Inflammatory macrophage (primary cell): ENCODE measurements around the gene TUBB4A.
A peak's percentile ranks its signal among the peaks of the same experiment; 100 is the strongest.

Experiments
- DNase-seq, 2 donors: peaks; one replicate each; pipeline ENCODE4 v3.0.0-alpha.2; 2020 to 2022

The TUBB4A gene

DNA sequence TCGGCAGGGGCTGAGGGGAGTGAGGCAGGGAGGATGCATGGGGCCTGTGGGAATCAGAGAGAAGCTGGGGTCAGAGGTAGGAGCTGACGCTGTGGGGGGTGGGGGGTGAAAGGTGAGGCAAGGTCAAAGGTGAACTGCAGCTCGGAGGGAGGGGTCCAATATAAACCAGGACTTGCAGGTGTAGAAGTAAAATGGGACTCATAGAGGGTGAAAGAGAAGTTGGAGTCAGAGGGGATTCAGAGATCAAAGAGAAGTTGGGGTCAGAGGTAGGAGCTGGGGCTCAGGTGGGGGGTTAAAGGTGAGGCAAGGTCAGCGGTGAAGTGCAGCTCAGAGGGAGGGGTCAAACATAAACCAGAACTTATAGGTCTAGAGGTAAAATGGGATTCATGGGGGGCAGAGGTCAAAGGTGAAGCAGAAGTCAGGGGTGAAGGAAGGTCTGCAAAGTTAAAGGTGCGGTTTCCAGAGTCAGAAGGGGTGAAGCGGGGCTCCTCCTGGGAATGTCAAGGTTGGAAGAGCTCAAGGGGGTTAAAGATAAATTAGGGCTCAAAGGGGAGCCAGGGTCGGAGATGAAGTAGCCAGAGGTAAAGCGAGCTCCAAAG lies 7.6 kb downstream of the TUBB4A start:
- DNase-seq = no peak

DNA sequence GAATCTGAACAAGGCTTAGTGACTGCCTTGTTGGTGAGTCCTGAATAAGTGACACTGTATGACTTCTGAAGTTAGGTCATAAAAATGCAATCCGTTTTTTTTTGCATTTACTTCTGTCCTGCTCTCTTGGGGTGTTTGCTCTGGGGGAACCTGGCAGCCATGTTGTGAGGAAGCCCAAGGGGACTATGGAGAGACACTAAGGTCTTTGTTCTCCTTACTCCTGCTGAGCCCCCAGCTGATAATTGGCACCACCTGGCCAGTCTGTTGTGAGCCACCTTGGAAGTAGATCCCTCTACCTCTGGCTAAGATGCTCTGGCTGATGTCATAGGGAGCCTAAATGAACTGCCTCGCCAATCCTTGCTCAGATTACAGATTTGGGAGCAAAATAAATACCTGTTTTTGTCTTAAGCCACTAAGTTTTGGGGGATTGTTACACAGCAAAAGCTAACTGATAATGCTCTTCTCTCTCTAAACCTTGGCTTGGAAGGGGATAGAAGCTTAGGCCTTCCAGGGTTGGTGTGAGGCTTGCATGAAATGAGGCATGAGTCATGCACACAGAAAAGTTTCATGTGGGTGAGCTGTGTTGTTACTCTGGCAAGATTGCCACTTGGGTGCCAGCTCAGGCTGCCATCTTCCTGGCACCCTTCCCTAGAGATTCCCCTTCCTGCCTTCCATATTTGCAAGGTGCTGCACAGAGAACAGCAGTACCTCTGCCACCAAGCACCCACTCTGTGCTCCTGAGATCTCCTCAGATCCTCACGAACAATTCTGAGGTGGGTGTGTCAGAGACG lies 10.1 kb downstream of the TUBB4A start:
- DNase-seq = no peak

DNA sequence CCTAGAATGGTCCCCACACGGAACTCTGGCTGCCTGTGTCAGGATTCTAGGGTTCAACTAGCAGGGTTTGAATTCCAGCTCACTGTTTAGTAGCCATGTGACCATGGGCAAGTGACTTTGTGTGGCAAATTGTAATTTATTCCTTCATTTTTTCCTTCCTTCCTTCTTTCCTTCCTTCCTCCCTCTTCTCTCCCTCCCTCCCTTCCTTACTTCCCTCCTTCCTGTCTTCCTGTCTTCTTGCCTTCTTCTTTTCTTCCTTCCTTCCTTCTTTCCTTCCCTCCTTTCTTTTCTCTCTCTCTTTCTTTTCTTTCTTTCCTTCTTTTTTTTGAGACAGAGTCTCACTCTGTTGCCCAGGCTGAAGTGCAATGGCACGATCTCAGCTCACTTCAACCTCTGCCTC lies 12.0 kb downstream of the TUBB4A start:
- no peak for DNase-seq

DNA sequence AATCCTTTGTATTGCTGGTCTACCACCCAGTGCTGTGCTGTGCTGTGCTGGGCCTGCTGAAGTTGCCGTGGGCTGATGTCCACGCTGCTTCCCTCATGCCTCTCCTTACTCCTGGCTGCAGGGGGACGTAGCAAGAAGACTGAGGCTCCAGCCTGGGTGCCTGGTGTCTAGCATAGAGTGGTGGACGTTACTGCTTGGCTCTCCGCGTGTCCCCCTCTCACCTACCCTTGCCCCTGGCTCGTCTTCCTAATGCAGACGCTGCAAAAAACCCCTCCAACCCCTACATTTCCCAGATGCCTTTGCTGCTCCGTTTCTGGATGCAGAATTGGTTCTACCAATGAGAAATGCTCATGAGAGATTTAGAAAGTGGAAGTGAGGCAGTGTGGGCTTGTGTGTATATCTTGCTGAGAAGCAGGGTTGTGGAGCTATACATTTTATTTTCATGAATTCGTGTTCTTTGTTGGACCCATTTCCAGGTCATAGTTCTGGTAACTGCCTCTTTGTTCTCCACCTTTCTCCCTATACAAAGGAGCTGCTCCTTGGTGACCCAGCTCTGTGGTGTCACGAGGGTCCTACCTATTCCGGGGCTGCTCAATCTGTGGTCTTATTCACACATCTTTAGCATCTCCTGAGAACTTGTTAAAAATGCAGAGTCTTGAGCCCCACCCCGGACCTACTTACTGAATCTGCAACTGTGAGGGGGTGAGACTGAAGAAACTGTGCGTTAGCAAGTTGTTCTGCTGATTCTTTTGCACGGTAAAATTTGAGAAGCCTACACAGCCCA lies 12.6 kb downstream of the TUBB4A start:
- DNase-seq = peak in 1 of 2 donors; percentile 26

DNA sequence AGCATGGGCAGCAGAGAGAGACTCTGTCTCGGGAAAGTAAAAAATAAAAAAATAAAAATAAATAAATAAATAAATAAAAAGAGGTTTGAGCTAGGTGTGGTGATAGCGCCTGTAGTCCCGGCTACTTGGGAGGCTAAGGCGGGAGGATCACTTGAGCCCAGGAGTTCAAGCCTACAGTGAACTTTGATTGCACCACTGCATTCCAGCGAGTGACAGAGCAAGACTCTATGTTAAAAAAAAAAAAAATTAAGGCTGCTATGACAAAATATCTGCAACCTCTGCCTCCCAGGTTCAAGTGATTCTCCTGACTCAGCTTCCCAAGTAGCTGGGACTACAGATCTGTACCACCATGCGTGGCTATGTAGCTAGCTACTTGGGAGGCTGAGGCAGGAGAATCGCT lies 17.3 kb downstream of the TUBB4A start:
- no peak for DNase-seq

DNA sequence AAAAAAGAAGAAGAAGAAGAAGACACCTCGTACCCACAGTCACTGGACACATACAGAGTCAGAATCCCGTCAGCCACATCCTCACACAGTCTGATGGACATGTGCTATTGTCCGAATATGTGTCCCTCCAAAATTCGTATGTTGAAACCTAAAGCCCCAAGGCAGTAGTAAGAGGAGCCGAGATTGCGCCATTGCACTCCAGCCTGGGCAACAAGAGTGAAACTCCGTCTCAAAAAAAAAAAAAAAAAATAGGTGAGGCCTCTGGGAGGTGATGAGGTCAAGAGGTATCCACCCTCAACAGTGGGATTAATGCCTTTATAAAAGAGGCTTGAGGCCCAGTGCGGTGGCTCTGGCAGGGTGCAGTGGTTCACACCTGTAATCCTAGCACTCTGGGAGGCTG lies 17.9 kb downstream of the TUBB4A start:
- no peak for DNase-seq

DNA sequence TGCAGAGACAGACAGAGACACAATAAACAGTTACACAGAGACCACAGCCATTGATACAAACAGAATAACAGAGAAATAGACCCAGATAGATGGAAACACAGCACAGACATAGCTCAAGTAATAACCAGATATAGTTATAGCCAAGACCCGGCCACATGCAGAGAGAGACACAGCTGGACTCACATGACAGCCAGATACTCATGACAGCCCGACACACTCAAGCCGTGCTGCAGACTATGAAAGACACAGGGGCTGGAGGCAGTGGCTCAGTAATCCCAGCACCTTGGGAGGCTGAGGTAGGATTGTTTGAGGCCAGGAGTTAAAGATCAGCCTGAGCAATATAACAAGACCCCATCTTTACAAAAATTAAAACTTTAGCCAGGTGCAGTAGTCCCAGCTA lies 18.9 kb downstream of the TUBB4A start:
- DNase-seq = no peak

DNA sequence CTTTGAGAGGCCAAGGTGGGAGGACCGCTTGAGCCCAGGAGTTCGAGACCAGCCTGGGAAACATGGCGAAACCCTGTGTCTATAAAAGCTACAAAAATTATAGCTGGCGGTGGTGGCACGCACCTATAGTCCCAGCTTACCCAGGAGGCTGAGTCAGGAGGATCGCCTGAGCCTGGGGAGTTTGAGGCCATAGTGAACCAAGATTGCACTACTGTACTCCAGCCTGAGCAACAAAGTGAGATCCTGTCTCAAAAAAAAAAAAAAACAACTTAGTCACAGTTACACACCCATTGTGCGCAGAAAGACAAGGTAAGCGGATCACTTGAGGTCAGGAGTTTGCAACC lies 19.8 kb downstream of the TUBB4A start:
- no peak for DNase-seq

DNA sequence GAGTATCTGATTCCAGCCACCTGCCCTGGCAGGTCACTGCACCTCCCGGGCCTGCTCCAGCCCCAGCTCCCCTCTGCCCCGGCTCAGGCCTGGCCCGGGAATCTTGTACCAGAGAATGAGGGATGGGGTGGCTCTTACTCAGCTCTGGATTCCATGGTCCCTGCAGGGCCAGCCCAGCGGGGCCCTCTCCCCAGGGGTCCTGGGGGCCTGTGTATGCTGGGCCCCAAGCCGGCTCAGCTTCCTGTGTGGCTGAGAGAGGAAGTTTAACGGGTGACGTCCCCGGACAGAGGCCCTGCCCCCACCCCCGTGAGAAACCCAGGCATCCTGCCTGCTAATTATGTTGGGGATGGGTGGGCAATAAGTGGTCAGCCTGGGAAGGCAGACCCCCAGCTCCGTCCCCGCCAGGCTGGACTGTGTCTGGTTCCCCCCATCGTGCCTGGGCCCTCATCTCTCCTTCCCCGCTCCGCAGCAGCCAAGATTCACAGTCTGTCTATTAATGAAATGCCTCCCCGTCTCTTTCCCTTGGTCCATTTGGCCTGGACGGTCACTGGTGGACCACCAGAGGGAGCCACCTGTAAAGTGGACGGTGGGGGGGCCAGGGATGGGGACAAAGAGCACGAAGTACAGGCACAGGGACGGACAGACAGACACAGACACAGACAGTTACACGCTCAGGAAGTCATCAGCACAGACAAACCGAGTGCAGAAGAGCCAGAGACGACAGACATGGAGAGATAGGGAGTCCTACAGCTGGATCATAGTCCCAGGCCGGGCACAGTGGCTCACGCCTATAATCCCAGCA lies 20.4 kb downstream of the TUBB4A start, which contains the start of gene DENND1C:
Gene DENND1C (minus strand): TSS at position 247 of the 802 bp plus-strand sequence. CDS start 92 bp downstream, at position 155.
- DNase-seq = peak; percentile 59

DNA sequence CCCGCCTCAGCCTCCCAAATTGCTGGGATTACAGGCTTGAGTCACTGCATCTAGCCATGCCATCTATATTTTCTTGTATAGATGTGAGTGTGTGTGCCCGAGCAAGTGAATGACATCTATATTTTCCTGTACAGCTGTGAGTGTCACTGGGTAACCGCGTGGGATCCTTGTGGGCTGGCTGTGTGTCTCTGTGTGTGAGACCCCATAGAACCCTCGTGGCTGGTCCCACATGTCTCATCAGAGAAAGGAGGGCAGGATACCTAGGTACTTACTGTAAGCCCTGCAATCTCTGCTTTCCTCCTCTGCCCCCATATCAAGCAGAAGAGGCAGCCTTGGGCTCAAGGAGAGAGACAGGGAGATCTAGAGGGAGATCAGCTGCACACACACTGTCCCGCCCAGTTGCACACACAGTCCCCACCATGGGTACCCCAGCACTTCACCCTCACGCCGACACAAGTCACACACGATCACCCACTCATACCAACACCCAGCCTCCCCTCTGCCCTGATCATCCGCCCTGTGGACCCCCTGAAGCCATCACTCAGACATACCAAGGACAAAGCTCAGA lies 21.2 kb downstream of the TUBB4A start:
- DNase-seq = no peak

DNA sequence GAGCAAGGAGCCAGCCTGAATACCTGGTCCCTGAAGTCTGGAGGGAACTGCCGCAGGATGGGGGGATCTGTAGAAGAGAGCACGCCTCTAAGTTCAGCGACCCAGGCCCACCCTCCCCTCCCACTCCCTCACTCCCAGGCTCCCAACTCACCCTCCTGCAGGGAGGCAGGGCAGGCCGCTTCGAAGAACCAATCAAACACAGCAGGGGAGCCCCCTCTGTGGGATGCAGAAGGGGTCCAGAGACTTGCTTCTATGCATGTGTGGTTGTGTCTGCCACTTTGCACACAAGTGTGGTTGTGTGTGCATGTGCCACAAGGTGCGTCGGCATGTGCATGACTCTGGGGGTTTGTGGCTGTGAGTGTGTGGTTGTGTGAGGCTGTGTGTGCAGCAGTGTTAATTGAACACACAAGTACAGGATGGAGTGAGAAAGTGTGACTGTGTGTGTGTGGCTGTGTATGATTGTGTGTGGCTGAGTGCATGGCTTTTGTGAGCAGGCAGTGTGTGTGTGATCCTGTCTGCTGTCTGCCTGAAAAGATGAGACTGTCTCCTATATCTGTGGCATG lies 22.2 kb downstream of the TUBB4A start:
- no peak for DNase-seq

DNA sequence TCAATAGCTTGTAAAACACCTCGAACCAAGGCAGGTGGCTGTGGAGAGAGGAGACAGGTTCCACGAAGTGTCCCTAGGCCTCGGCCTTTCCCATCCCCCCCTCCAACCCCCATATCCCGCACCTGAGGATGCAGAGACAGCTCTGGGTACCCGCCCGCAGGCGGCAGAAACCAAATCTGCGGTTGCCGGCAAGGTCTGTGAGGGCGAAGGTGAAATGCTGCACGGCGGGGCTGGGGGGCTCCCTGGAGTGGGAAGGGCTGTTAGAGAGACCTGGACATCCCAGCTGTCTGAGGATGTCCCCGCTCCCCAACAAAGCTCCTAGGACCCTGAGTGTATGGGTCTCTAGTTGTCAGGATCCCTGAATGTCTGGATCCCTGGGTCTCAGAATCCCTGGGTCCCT lies 23.3 kb downstream of the TUBB4A start:
- no peak for DNase-seq

DNA sequence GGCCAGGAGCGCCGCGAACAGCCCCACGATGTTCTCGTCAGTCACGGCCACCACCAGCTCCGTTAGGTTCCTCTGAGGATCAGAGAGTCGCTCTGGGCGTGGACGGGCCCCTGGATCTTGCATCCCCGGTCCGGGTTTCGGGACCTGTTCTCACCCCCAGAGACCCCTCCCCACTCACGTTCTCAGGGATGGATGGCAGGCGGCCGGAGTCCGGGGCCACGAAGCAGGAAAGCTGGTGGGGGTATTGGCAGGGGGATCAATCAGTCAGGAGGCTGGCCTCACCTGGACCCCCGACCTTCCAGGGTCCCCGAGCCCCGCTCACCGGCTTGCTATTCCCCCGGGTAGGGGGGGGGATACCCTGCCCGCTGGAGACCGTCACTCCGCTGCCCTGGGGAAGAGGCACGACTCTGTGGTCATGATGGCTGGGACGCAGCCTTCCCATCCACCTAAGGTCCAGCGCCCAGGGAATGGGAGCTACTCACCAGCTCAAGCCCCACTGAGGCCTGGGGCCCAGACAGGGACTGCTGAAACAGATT lies 25.1 kb downstream of the TUBB4A start:
- DNase-seq = no peak

DNA sequence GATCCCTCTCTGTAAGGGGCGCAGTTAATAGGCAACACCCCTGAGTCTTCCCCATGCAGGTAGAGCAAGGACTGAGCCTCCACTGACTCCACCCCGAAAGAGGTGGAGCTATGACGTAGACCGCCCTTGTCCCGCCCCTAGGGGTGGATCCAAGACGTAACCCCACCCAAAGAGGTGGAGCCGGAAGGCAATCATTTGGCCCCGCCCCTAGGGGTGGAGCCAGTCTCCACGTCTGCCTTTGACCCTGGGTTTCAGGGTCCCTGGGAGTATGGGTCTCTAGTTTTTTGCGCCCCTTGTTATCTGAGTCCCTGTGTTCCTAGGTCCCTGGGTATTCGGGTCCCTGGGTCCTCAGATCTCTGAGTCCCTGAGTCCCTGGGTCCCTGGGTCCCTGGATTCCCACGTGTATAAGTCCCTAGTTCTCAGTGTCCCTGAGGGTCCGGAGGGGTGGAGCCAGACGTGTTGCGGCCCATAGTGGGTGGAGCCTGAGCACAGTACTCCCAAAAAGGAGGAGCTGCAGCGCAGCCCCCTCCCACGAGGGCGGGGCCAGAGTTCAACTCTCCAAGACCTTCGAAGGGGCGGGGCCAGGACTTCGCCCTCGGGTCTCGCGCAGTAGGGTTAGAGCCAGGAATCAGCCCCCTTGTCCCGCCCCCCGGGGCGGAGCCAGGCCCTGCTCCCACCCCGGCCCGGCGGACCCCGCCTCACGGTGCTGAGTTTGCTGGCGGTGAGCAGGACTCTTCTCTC lies 25.8 kb downstream of the TUBB4A start:
- peak; percentile 53 to 56 for DNase-seq

DNA sequence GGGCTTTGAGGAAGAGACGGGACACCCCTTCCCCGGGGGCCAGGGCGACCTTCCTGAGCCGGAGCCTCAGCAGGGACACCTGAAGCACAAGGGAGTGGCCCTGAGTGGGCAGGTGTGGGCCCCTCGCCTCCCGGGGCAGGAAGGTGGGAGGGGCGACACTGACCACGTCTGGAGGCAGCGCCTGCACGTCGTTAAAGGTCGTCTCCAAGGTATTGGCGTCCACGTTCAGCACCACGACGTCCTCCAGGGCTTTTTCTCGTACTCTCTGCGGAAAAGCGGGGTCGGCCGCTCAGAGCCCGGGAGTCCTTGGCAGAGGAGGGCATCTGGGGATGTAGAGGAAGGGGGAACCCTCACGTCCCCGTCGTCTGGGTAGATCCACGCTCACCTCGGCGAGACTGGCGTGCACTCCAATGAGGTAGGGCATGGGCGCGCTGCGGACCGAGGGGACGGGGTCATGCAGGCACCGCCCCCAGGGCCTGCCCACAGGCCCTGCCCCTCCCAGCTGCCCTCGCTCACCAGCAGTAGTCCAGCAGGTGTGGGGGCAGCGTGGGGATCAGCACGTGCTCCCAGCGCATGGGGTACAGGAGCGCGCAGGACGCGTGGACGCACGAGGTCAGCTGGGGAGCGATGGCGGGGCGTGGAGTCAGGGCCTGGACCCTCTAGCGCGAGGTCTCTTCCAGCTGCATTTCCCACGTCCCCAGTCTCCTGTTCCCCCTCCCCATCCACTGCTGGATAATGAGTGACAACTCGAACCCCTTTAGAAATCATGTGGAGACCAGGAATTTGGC lies 26.6 kb downstream of the TUBB4A start:
- no peak for DNase-seq

DNA sequence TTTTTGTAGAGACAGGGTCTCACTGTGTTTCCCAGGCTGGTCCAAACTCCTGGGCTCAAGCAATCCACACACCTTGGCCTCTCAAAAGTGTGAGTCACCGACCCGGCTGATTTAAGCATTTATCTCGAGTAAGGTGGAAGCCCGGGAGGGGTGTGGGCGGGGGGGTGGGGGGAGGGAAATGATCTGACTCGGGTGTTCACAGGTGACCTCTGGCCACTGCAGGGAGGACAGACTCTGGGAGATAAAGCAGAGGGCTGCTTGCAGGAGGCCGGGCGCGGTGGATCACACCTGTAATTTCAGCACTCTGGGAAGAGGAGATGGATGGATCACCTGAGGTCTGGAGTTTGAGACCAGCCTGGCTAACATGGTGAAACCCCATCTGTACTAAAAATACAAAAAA lies 28.5 kb downstream of the TUBB4A start:
- no peak for DNase-seq

DNA sequence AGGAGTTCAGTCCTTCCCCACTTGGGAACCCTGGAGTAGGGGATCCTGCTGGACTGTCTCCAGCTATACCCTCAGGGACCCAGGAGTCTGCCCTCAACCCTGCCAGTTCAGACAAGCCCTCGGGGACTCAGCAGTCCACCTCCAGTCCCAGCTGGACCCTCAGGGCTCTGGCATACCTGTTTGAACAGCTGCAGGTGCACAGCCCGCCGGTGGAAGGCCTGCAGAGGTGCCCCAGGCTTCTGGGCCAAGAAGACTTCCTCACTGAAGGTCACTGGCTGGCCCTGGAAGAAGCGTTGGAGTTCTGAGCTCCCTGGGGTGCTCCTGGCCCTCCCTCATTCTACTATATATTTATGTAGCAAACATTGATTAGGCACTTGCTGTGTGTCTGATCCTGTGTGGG lies 29.4 kb downstream of the TUBB4A start:
- no peak for DNase-seq

DNA sequence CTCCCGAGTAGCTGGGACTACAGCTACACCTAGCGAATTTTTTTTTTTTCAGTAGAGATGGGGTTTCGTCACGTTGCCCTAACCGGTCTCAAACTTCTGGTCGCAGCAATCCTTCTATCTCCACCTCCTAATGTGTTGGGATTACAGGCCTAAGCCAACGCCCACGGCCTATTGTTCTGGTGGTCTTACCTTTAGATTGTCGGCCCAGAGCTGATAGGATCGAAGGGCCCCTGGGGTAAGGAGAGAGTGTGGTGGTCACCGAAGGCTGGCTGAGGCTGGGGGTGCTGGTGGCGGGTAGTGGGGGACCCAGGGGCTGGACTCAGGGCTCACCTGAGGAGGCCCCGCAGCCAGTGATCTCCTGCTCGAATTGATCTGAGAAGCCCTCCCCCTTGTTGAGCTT lies 31.0 kb downstream of the TUBB4A start:
- no peak for DNase-seq

DNA sequence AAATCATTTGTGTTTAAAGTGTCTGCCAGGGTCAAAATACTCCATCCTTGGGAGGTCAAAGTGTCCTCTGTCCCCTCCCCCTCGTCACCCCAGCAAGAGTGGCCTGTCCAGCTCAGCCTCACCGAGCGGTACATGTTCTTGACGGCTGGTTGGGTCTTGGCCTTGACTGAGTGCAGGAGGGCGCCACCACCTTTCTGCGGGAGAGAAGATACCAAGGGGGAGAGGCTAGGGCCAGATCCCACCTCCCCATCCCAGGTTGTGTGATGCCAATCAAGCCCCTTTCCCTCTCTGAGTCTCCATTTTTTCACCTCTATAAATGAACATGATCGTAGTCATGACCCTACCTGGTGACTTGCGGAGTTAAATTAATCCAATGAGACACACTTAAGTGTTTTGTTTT lies 31.9 kb downstream of the TUBB4A start:
- DNase-seq = no peak

DNA sequence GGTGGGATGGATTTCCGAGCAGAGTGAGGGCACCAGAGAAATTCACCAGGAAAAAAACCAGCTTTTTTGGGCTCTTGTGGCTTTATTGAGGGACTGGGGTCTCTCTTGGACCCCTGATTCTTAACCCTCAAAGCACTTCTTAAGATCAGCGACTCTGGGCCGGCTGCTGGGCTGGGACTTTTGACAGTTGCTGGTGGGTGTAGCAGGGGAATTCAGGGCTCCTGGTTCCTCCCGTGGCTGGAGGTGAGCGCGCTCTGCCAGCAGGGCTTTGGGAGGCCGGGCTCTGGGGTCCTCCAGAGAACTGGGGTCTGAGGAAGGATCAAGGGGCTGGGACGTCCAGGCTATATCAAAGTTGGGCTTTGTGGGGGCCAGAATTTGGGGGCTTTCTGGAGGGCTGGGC lies 34.7 kb downstream of the TUBB4A start:
- DNase-seq = no peak
